ENCODE measurements around the gene CATSPER3. TPM values are rescaled to one million over a fixed set of nuclear protein-coding genes. Genes with fewer than 3 reads are reported as not detected.

CATSPER3 gene
- total RNA-seq, 1 experiment from 2014 or later: 1.9 TPM

GRCh38 chr5:134992148-134992547, 24.4 kb downstream of the CATSPER3 start:
- no TSS peak for BruUV-seq (replicated peaks)
- ChIA-PET CTCF (interaction anchor here (0.6 kb wide), 1 partner anchor 177 kb away, joined by 3 read pairs; no protein-coding TSS in a partner anchor), POLR2A (no interaction called here)
- TF ChIP-seq CTCF (IDR thresholded peaks at IDR 0.05; ENCODE audit: unreplicated experiment): no peak
- no peak for DNase-seq (ENCODE audit: unreplicated experiment)
- Mint-ChIP-seq H3K4me1 (ENCODE audit: insufficient read depth, unreplicated experiment) (no peaks in the 10 kb centered on the region), H3K9me3 (ENCODE audit: unreplicated experiment) (no peaks in the 10 kb centered on the region), H3K27me3 (ENCODE audit: insufficient read depth, unreplicated experiment) (peaks cover 3% of the 10 kb centered on the region), H3K4me3 (ENCODE audit: unreplicated experiment) (no peak overlapping the region), H3K36me3 (ENCODE audit: insufficient read depth, unreplicated experiment) (no peaks in the 10 kb centered on the region), H3K27ac (ENCODE audit: low read depth, unreplicated experiment) (no peak overlapping the region)
- intact Hi-C loops (cut with micrococcal nuclease): no loop called here

- no peak overlapping the region for H3K4me3 Mint-ChIP-seq (ENCODE audit: unreplicated experiment)
- DNase-seq (ENCODE audit: unreplicated experiment): no peak
- H3K27me3 Mint-ChIP-seq (ENCODE audit: insufficient read depth, unreplicated experiment): no peaks in the 10 kb centered on the region
- H3K27ac Mint-ChIP-seq (ENCODE audit: low read depth, unreplicated experiment): no peak overlapping the region
- intact Hi-C loops (cut with micrococcal nuclease): no loop called here
- ChIA-PET POLR2A (no interaction called here), CTCF (no interaction called here)
- no peak for TF ChIP-seq CTCF (IDR thresholded peaks at IDR 0.05; ENCODE audit: unreplicated experiment)
- peaks cover 6% of the 10 kb centered on the region for H3K36me3 Mint-ChIP-seq (ENCODE audit: insufficient read depth, unreplicated experiment)
- BruUV-seq (replicated peaks): no TSS peak
- H3K4me1 Mint-ChIP-seq (ENCODE audit: insufficient read depth, unreplicated experiment): no peaks in the 10 kb centered on the region
- H3K9me3 Mint-ChIP-seq (ENCODE audit: unreplicated experiment): no peaks in the 10 kb centered on the region
Measured at GRCh38 chr5:134993161-134993560, 25.5 kb downstream of the CATSPER3 start.

DNA sequence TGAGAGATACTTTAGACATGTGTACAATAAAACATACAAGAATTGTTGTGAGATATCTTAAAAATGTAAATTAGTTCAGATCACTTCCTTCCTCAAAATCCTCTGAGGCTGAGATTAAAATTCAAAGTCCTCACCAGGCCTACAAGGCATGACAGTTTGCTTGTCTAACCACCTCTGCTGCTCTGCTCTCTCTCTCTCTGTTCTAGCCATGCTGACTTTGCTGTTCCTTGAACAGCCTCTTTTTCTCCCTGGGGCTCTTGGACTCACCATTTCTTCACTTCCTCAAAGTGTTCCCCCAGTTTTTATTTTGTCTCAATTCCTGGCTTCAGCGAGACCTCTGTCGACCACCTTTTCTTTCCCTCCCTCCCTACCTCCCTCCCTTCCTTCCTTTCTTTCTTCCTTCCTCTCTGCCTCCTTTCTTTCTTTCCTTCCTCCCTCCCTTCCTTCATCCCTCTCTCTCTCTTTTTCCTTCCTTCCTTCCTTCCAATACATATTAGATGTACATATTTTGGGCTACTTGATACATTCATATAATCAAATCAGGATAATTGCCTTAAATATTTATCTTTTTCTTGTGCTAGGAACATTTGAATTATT, 27.0 kb downstream of the CATSPER3 start:
- CTCF ChIA-PET: no interaction called here

GRCh38 chr5:134995850-134996402, 28.2 kb downstream of the CATSPER3 start:
- intact Hi-C loops (cut with micrococcal nuclease): no loop called here
- Mint-ChIP-seq H3K27ac (ENCODE audit: low read depth, unreplicated experiment) (no peak overlapping the region), H3K4me1 (ENCODE audit: insufficient read depth, unreplicated experiment) (no peaks in the 10 kb centered on the region), H3K9me3 (ENCODE audit: unreplicated experiment) (no peaks in the 10 kb centered on the region), H3K27me3 (ENCODE audit: insufficient read depth, unreplicated experiment) (no peaks in the 10 kb centered on the region), H3K4me3 (ENCODE audit: unreplicated experiment) (no peak overlapping the region), H3K36me3 (ENCODE audit: insufficient read depth, unreplicated experiment) (peaks cover 6% of the 10 kb centered on the region)
- DNase-seq (ENCODE audit: unreplicated experiment): no peak
- ChIA-PET POLR2A (no interaction called here), CTCF (interaction anchor here (0.6 to 0.8 kb wide), 3 partner anchors 158 to 336 kb away, joined by 3 read pairs; no protein-coding TSS in a partner anchor)
- no peak for TF ChIP-seq CTCF (IDR thresholded peaks at IDR 0.05; ENCODE audit: unreplicated experiment)
- no TSS peak for BruUV-seq (replicated peaks)

More for the DNA sequence above, 27.0 kb downstream of the CATSPER3 start:
- intact Hi-C loops (cut with micrococcal nuclease): no loop called here
- TF ChIP-seq CTCF (IDR thresholded peaks at IDR 0.05; ENCODE audit: unreplicated experiment): no peak
- Mint-ChIP-seq H3K27ac (ENCODE audit: low read depth, unreplicated experiment) (no peak overlapping the region), H3K4me3 (ENCODE audit: unreplicated experiment) (no peak overlapping the region), H3K36me3 (ENCODE audit: insufficient read depth, unreplicated experiment) (peaks cover 6% of the 10 kb centered on the region), H3K27me3 (ENCODE audit: insufficient read depth, unreplicated experiment) (no peaks in the 10 kb centered on the region), H3K9me3 (ENCODE audit: unreplicated experiment) (no peaks in the 10 kb centered on the region), H3K4me1 (ENCODE audit: insufficient read depth, unreplicated experiment) (no peaks in the 10 kb centered on the region)
- POLR2A ChIA-PET: no interaction called here
- DNase-seq (ENCODE audit: unreplicated experiment): no peak
- no TSS peak for BruUV-seq (replicated peaks)
